IMR-90 (cell line): ENCODE measurements around the gene CREG2. TPM values are rescaled to one million over a fixed set of nuclear protein-coding genes. Genes with fewer than 3 reads are reported as not detected.
A peak's percentile ranks its signal among the peaks of the same experiment; 100 is the strongest.

Source experiments
- ATAC-seq: fragments of 200-7000 bp; cut with Tn5 transposase; 2 replicates; pipeline ENCODE4 v1.9.1; 2020; ENCODE audit warnings: low read depth, mild to moderate bottlenecking, moderate library complexity
- BruUV-seq: library from RNA; stranded (reverse); fragments of 400-500 nt; replicated peaks from 2 replicates; lab custom pipeline; 2021; lab: Mats Ljungman, UMichigan
- CTCF ChIA-PET: fragments of 300-600 bp; formaldehyde crosslinking; extraction: SDS; loops from one replicate; lab custom pipeline; 2021; ENCODE audit warnings: antibody characterized with exemption; lab: Yijun Ruan, JAX
- POLR2A ChIA-PET: fragments of 300-600 bp; sonication (Branson Sonifier 250); formaldehyde crosslinking; loops from one replicate; lab custom pipeline; 2022; ENCODE audit warnings: antibody characterized with exemption; ENCODE audit not compliant: unreplicated experiment; lab: Charles Lee
- DNase-seq: peaks from one replicate; pipeline ENCODE4 v3.0.0; 2013
- H2AFZ ChIP-seq: replicated peaks from 2 replicates; pipeline ENCODE3; 2013; ENCODE audit warnings: low read length, mild to moderate bottlenecking; ENCODE audit not compliant: poor library complexity
- H2AK5ac ChIP-seq: 2 replicates; pipeline ENCODE4 v1.6.1; 2013; ENCODE audit warnings: low read depth, low read length, inconsistent platforms
- H2AK9ac ChIP-seq: replicated peaks from 2 replicates; pipeline ENCODE3; 2013; ENCODE audit warnings: mild to moderate bottlenecking, low read depth, low read length, moderate library complexity; ENCODE audit not compliant: poor library complexity
- H2BK120ac ChIP-seq: 2 replicates; pipeline ENCODE4 v1.6.1; 2013; ENCODE audit warnings: low read depth, low read length, inconsistent platforms
- H2BK15ac ChIP-seq: 3 replicates; pipeline ENCODE4 v1.6.1; 2013; ENCODE audit warnings: low read depth, low read length, inconsistent platforms
- H2BK20ac ChIP-seq: 2 replicates; pipeline ENCODE4 v1.6.1; 2013; ENCODE audit warnings: low read depth, mild to moderate bottlenecking, inconsistent platforms, low read length, moderate library complexity
- H2BK5ac ChIP-seq: 2 replicates; pipeline ENCODE4 v1.6.1; 2013; ENCODE audit warnings: mild to moderate bottlenecking, low read depth, low read length, inconsistent platforms; ENCODE audit not compliant: poor library complexity, severe bottlenecking
- H3K14ac ChIP-seq: replicated peaks from 2 replicates; pipeline ENCODE4 v1.6.1; 2013; ENCODE audit warnings: low read depth, low read length, inconsistent platforms
- H3K18ac ChIP-seq: 2 replicates; pipeline ENCODE4 v1.6.1; 2013; ENCODE audit warnings: low read depth, low read length, control low read depth
- H3K23ac ChIP-seq: 2 replicates; pipeline ENCODE4 v1.6.1; 2013; ENCODE audit warnings: low read depth, low read length, inconsistent platforms
- H3K27ac ChIP-seq: 2 replicates; pipeline ENCODE4 v1.5.1; 2013; ENCODE audit warnings: mild to moderate bottlenecking, control low read depth, low read length; ENCODE audit not compliant: insufficient read depth
- H3K27me3 ChIP-seq: 2 replicates; pipeline ENCODE4 v1.6.1; 2013; ENCODE audit warnings: low read length; ENCODE audit not compliant: control insufficient read depth, insufficient read depth
- H3K36me3 ChIP-seq: 2 replicates; pipeline ENCODE4 v1.6.1; 2013; ENCODE audit warnings: low read length, mixed read lengths; ENCODE audit not compliant: control insufficient read depth, insufficient read depth
- H3K4ac ChIP-seq: 2 replicates; pipeline ENCODE4 v1.6.1; 2013; ENCODE audit warnings: low read depth, low read length, inconsistent platforms
- H3K4me1 ChIP-seq: 2 replicates; pipeline ENCODE4 v1.6.1; 2013; ENCODE audit warnings: low read length, mixed read lengths; ENCODE audit not compliant: control insufficient read depth, insufficient read depth
- H3K4me2 ChIP-seq: 2 replicates; pipeline ENCODE4 v1.6.1; 2013; ENCODE audit warnings: low read depth, mild to moderate bottlenecking, control low read depth, low read length, moderate library complexity
- H3K4me3 ChIP-seq: 2 replicates; pipeline ENCODE4 v1.5.1; 2013; ENCODE audit warnings: low read depth, mild to moderate bottlenecking, control low read depth, low read length, moderate library complexity; ENCODE audit not compliant: insufficient read depth
- H3K56ac ChIP-seq: 2 replicates; pipeline ENCODE4 v1.6.1; 2013; ENCODE audit warnings: low read length, inconsistent platforms; ENCODE audit not compliant: insufficient read depth; ENCODE audit errors: extremely low read depth
- H3K79me1 ChIP-seq, 2 experiments: 2 replicates each; pipeline ENCODE4 v1.6.1; 2013; ENCODE audit warnings: low read length in 2 of 2, inconsistent platforms in 1 of 2, low read depth in 1 of 2
- H3K9ac ChIP-seq: 2 replicates; pipeline ENCODE4 v1.6.1; 2013; ENCODE audit warnings: low read depth, low read length, control low read depth
- H3K9me1 ChIP-seq: 2 replicates; pipeline ENCODE4 v1.6.1; 2013; ENCODE audit warnings: low read length, inconsistent platforms; ENCODE audit not compliant: insufficient read depth
- H3K9me3 ChIP-seq: 2 replicates; pipeline ENCODE4 v1.6.1; 2013; ENCODE audit warnings: low read length; ENCODE audit not compliant: control insufficient read depth, insufficient read depth
- H4K20me1 ChIP-seq: 2 replicates; pipeline ENCODE4 v1.6.1; 2013; ENCODE audit warnings: low read length, inconsistent platforms; ENCODE audit not compliant: insufficient read depth
- H4K5ac ChIP-seq: 2 replicates; pipeline ENCODE4 v1.6.1; 2013; ENCODE audit warnings: mild to moderate bottlenecking, low read depth, low read length, control low read depth
- H4K8ac ChIP-seq, 2 experiments: 2 replicates each; pipeline ENCODE4 v1.6.1; 2013; ENCODE audit warnings: low read depth in 2 of 2, low read length in 2 of 2, control low read depth in 1 of 2, inconsistent platforms in 1 of 2
- H4K91ac ChIP-seq: 2 replicates; pipeline ENCODE4 v1.6.1; 2013; ENCODE audit warnings: low read depth, low read length, inconsistent platforms; ENCODE audit not compliant: insufficient read depth
- CEBPB ChIP-seq: IDR thresholded peaks from 2 replicates; pipeline ENCODE4 v1.6.1; 2012; ENCODE audit warnings: low read depth, low read length, improper control_type of control experiment
- CHD1 ChIP-seq: IDR thresholded peaks from 2 replicates; pipeline ENCODE4 v1.6.1; 2012; ENCODE audit warnings: low read depth, low read length, improper control_type of control experiment
- WGBS, 2 experiments: methylation state at CpG; one replicate each; pipeline versions ENCODE4 v1.1.5 to v1.1.7; 2013; ENCODE audit warnings: missing lambda C conversion rate in 2 of 2; ENCODE audit not compliant: insufficient read length in 1 of 2; ENCODE audit errors: extremely low coverage in 2 of 2; 5-methylcytosine and 5-hydroxymethylcytosine counted together
- dilution Hi-C: fragments of 300-500 bp; cut with HindIII; formaldehyde crosslinking; loops from one replicate; pipeline ENCODE4 v1.14.3; 2018; ENCODE audit warnings: low sequenced_read_pairs; ENCODE audit not compliant: unreplicated experiment
- in situ Hi-C: fragments of 300-500 bp; cut with MboI; formaldehyde crosslinking; loops from 3 replicates; pipeline ENCODE4 v1.14.3; 2019; ENCODE audit warnings: low sequenced_read_pairs, inconsistent platforms, mixed read lengths
- intact Hi-C: fragments of 100-400 bp; cut with micrococcal nuclease; formaldehyde crosslinking; loops from 2 replicates; pipeline ENCODE4 v1.10.0; 2022
- polyA plus RNA-seq, 3 experiments: library from polyadenylated mRNA; depleted of rRNA; stranded (reverse); fragments of >200 nt; gene quantifications; 2 replicates each; pipeline ENCODE4 v1.2.3, GENCODE V29; 2012; ENCODE audit warnings: low replicate concordance in 1 of 3
- total RNA-seq: library from RNA; depleted of rRNA; stranded (reverse); fragments of >200 nt; gene quantifications from 2 replicates; pipeline ENCODE4 v1.2.3, GENCODE V29; 2012
- TF ChIP-seq, protein P1 (sequence below): fragments of 150-350 bp; IDR thresholded peaks from 2 replicates; pipeline ENCODE4 v1.6.1; 2016; ENCODE audit warnings: low read depth, mild to moderate bottlenecking, low read length, moderate library complexity, borderline replicate concordance
- TF ChIP-seq, protein P2 (sequence below): conservative IDR thresholded peaks from 2 replicates; pipeline ENCODE4 v1.5.1; 2012; ENCODE audit warnings: mild to moderate bottlenecking, low read depth, low read length, improper control_type of control experiment

CREG2 gene
- total and polyA plus RNA-seq, 2 of the 4 experiments (the other 2 are of a cell fraction), result 0.17 TPM; not detected in 1

DNA sequence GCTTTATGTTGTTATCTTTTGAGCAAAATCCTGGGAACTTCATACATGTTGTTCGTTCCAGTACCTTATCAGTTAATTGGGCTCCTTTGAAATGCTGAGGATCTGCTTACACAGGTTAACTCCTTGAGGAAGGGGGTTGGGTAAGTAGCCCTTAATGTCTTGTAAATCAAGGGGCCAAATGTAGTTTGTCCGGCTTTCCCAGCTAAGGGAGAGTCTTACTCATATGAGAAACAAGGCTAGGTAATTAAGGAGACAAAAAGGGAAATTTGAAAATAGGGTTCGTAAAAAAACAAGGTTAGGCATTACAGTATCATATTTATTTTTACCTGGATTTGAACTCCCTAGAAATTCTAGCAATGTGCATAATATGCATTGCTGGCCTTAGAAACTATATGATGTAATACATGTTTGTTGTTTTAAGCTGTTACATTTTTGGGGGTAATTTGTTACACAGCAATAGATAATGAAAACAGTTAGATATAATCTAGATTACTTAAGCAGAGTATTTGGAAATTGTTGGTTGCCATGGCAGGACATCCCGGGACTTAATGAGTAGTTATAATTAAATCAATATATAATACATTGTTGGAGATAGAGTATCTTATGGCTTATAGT, 47.9 kb downstream of the CREG2 start:
- DNase-seq (no peak), ATAC-seq (no peak)
- H2BK20ac ChIP-seq, result no peak overlapping the region
- no peak overlapping the region for H3K4ac ChIP-seq
- H2AFZ ChIP-seq, result no peak overlapping the region
- no peaks in the 10 kb centered on the region for H3K36me3 ChIP-seq
- TF ChIP-seq, protein P1, sequence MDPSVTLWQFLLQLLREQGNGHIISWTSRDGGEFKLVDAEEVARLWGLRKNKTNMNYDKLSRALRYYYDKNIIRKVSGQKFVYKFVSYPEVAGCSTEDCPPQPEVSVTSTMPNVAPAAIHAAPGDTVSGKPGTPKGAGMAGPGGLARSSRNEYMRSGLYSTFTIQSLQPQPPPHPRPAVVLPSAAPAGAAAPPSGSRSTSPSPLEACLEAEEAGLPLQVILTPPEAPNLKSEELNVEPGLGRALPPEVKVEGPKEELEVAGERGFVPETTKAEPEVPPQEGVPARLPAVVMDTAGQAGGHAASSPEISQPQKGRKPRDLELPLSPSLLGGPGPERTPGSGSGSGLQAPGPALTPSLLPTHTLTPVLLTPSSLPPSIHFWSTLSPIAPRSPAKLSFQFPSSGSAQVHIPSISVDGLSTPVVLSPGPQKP, result no peak
- TF ChIP-seq, protein P2, sequence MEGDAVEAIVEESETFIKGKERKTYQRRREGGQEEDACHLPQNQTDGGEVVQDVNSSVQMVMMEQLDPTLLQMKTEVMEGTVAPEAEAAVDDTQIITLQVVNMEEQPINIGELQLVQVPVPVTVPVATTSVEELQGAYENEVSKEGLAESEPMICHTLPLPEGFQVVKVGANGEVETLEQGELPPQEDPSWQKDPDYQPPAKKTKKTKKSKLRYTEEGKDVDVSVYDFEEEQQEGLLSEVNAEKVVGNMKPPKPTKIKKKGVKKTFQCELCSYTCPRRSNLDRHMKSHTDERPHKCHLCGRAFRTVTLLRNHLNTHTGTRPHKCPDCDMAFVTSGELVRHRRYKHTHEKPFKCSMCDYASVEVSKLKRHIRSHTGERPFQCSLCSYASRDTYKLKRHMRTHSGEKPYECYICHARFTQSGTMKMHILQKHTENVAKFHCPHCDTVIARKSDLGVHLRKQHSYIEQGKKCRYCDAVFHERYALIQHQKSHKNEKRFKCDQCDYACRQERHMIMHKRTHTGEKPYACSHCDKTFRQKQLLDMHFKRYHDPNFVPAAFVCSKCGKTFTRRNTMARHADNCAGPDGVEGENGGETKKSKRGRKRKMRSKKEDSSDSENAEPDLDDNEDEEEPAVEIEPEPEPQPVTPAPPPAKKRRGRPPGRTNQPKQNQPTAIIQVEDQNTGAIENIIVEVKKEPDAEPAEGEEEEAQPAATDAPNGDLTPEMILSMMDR, result no peak
- 0 out of 2 replicates have a peak, but pooled peaks have one; percentile 29 for TF ChIP-seq CEBPB
- TF ChIP-seq CHD1, result no peak
- H3K56ac ChIP-seq, result no peak overlapping the region
- peaks cover 2% of the 10 kb centered on the region; the same call in 1 of the 2 replicates for H3K4me1 ChIP-seq
- H3K4me3 ChIP-seq, result no peak overlapping the region
- no peak overlapping the region for H2BK120ac ChIP-seq
- H4K8ac ChIP-seq, result no peak overlapping the region
- no peak overlapping the region for H2BK5ac ChIP-seq
- H3K9me1 ChIP-seq, result no peaks in the 10 kb centered on the region; the same call in 1 of the 2 replicates
- no peak overlapping the region for H2AK5ac ChIP-seq
- H3K9me3 ChIP-seq, result no peaks in the 10 kb centered on the region
- H3K4me2 ChIP-seq, result no peak overlapping the region
- no peak overlapping the region for H3K18ac ChIP-seq
- no peak overlapping the region for H2BK15ac ChIP-seq
- intact Hi-C loops (no loop called here), dilution Hi-C loops (no loop called here), in situ Hi-C loops (no loop called here)
- no peaks in the 10 kb centered on the region for H4K20me1 ChIP-seq
- WGBS, 2 experiments, result no CpG with 5 or more reads among the region's 4 CpGs
- no peak overlapping the region for H4K5ac ChIP-seq
- no peak overlapping the region for H2AK9ac ChIP-seq
- CTCF ChIA-PET, result interaction anchor here (0.7 kb wide), 1 partner anchor 214 kb away, joined by 3 read pairs; no protein-coding TSS in a partner anchor
- no peak overlapping the region for H4K91ac ChIP-seq
- BruUV-seq, result no TSS peak
- no peak overlapping the region for H3K14ac ChIP-seq
- no peak overlapping the region for H3K27ac ChIP-seq
- no peak overlapping the region for H3K23ac ChIP-seq
- POLR2A ChIA-PET, result no interaction called here
- no peaks in the 10 kb centered on the region for H3K27me3 ChIP-seq
- no peaks in the 10 kb centered on the region for H3K79me1 ChIP-seq
- no peak overlapping the region for H3K9ac ChIP-seq
